Measurements from ENCODE around the gene GALNT15.

The GALNT15 gene

GRCh38 chr3:16151109-16151508 lies 23.4 kb upstream of the GALNT15 start:
- no peak overlapping the region for H3K27ac ChIP-seq
- no peaks in the 10 kb centered on the region for H3K27me3 ChIP-seq
- H3K36me3 ChIP-seq, result no peaks in the 10 kb centered on the region
- no peaks in the 10 kb centered on the region for H3K4me1 ChIP-seq (ENCODE audit: control insufficient read depth in 1 of 2, insufficient read depth in 1 of 2, low read depth in 1 of 2, low read length in 1 of 2)
- no peak overlapping the region for H3K4me3 ChIP-seq (ENCODE audit: low read depth in 1 of 2, low read length in 1 of 2)
- no peaks in the 10 kb centered on the region for H3K9me3 ChIP-seq
- no peak for TF ChIP-seq CTCF (IDR thresholded peaks at IDR 0.05)

- H3K4me3 ChIP-seq (ENCODE audit: low read depth in 1 of 2, low read length in 1 of 2), result no peak overlapping the region
- no peak overlapping the region for H3K27ac ChIP-seq
- H3K9me3 ChIP-seq, result no peaks in the 10 kb centered on the region
- no peaks in the 10 kb centered on the region for H3K36me3 ChIP-seq
- no peak for TF ChIP-seq CTCF (IDR thresholded peaks at IDR 0.05)
- H3K4me1 ChIP-seq (ENCODE audit: control insufficient read depth in 1 of 2, insufficient read depth in 1 of 2, low read depth in 1 of 2, low read length in 1 of 2), result no peaks in the 10 kb centered on the region
- H3K27me3 ChIP-seq, result no peaks in the 10 kb centered on the region
Observed at GRCh38 chr3:16168211-16168610, 6.3 kb upstream of the GALNT15 start.

- no peaks in the 10 kb centered on the region for H3K36me3 ChIP-seq
- no peak for TF ChIP-seq CTCF (IDR thresholded peaks at IDR 0.05)
- H3K4me3 ChIP-seq (ENCODE audit: low read depth in 1 of 2, low read length in 1 of 2), result no peak overlapping the region
- peaks cover 20% of the 10 kb centered on the region for H3K27me3 ChIP-seq
- H3K4me1 ChIP-seq (ENCODE audit: control insufficient read depth in 1 of 2, insufficient read depth in 1 of 2, low read depth in 1 of 2, low read length in 1 of 2), result no peaks in the 10 kb centered on the region
- no peak overlapping the region for H3K27ac ChIP-seq
- H3K9me3 ChIP-seq, result no peaks in the 10 kb centered on the region
Observed at GRCh38 chr3:16171009-16171408, 3.5 kb upstream of the GALNT15 start.

GRCh38 chr3:16171825-16172224 lies 2.7 kb upstream of the GALNT15 start:
- no peak overlapping the region for H3K4me3 ChIP-seq (ENCODE audit: low read depth in 1 of 2, low read length in 1 of 2)
- no peak overlapping the region for H3K27ac ChIP-seq
- peaks cover 26% of the 10 kb centered on the region for H3K27me3 ChIP-seq
- no peak for TF ChIP-seq CTCF (IDR thresholded peaks at IDR 0.05)
- no peaks in the 10 kb centered on the region for H3K9me3 ChIP-seq
- H3K36me3 ChIP-seq, result no peaks in the 10 kb centered on the region
- no peaks in the 10 kb centered on the region for H3K4me1 ChIP-seq (ENCODE audit: control insufficient read depth in 1 of 2, insufficient read depth in 1 of 2, low read depth in 1 of 2, low read length in 1 of 2)

GRCh38 chr3:16173283-16174025 lies 1.0 kb upstream of the GALNT15 start:
- Histone ChIP-seq H3K27ac (no peak overlapping the region), H3K27me3 (peaks cover 28% of the 10 kb centered on the region), H3K4me1 (ENCODE audit: control insufficient read depth in 1 of 2, insufficient read depth in 1 of 2, low read depth in 1 of 2, low read length in 1 of 2) (no peaks in the 10 kb centered on the region), H3K9me3 (no peaks in the 10 kb centered on the region), H3K4me3 (ENCODE audit: low read depth in 1 of 2, low read length in 1 of 2) (no peak overlapping the region), H3K36me3 (no peaks in the 10 kb centered on the region)
- TF ChIP-seq CTCF (IDR thresholded peaks at IDR 0.05), result no peak
